Endodermal cell (in vitro differentiated cells): ENCODE measurements around the gene GUSB. TPM values are rescaled to one million over a fixed set of nuclear protein-coding genes. Genes with fewer than 3 reads are reported as not detected.
"Not testable (repeated sequence)": the region's sequence is repeated elsewhere in the genome, so short reads cannot be mapped to it uniquely, and the experiment has no call there.

Source experiments
- DNase-seq: peaks from one replicate; pipeline ENCODE4 v3.0.0-alpha.2; 2017
- H3K27ac ChIP-seq: 2 replicates; pipeline ENCODE4 v1.5.1; 2013; ENCODE audit warnings: mild to moderate bottlenecking, low read depth, low read length, moderate library complexity
- H3K27me3 ChIP-seq: 2 replicates; pipeline ENCODE4 v1.6.1; 2013; ENCODE audit warnings: mild to moderate bottlenecking, low read length, moderate library complexity; ENCODE audit not compliant: insufficient read depth, control insufficient read depth, poor library complexity, severe bottlenecking
- H3K36me3 ChIP-seq: 2 replicates; pipeline ENCODE4 v1.7.0; 2013; ENCODE audit warnings: mild to moderate bottlenecking, low read length, moderate library complexity; ENCODE audit not compliant: control insufficient read depth, insufficient read depth
- H3K4me1 ChIP-seq: one replicate; pipeline ENCODE4 v1.7.0; 2013; ENCODE audit warnings: low read length; ENCODE audit not compliant: control insufficient read depth, insufficient read depth
- H3K4me3 ChIP-seq: 2 replicates; pipeline ENCODE4 v1.5.1; 2013; ENCODE audit warnings: mild to moderate bottlenecking, low read length, moderate library complexity
- H3K9ac ChIP-seq: 2 replicates; pipeline ENCODE4 v1.6.1; 2013; ENCODE audit warnings: mild to moderate bottlenecking, low read length, moderate library complexity; ENCODE audit not compliant: poor library complexity, severe bottlenecking; ENCODE audit errors: extremely low read depth
- H3K9me3 ChIP-seq: 2 replicates; pipeline ENCODE4 v1.6.1; 2013; ENCODE audit warnings: mild to moderate bottlenecking, low read length, moderate library complexity; ENCODE audit not compliant: control insufficient read depth
- H3K27ac Mint-ChIP-seq: 2 replicates; pipeline ENCODE4 v1.8.0; 2020; ENCODE audit warnings: mixed read lengths
- H3K27me3 Mint-ChIP-seq: 2 replicates; pipeline ENCODE4 v1.8.0; 2021; ENCODE audit warnings: mild to moderate bottlenecking, mixed read lengths; ENCODE audit not compliant: insufficient read depth
- H3K36me3 Mint-ChIP-seq: 2 replicates; pipeline ENCODE4 v1.8.0; 2020; ENCODE audit warnings: low read depth, mixed read lengths
- H3K4me1 Mint-ChIP-seq: 2 replicates; pipeline ENCODE4 v1.8.0; 2020; ENCODE audit warnings: mixed read lengths
- H3K4me3 Mint-ChIP-seq: 2 replicates; pipeline ENCODE4 v1.8.0; 2020; ENCODE audit warnings: mild to moderate bottlenecking, moderate library complexity, mixed read lengths
- H3K9me3 Mint-ChIP-seq: 2 replicates; pipeline ENCODE4 v1.8.0; 2020; ENCODE audit warnings: mild to moderate bottlenecking, mixed read lengths
- CTCF ChIP-seq: fragments of 200-600 bp; sonication (generic); conservative IDR thresholded peaks from 2 replicates; pipeline ENCODE4 v1.5.0; 2021; ENCODE audit warnings: antibody characterized with exemption, mild to moderate bottlenecking
- WGBS, 2 experiments: methylation state at CpG; one replicate each; pipeline versions ENCODE4 v1.1.5 to v1.1.7; 2013; ENCODE audit warnings: missing lambda C conversion rate in 2 of 2, mixed read lengths in 1 of 2; ENCODE audit not compliant: insufficient coverage in 1 of 2, insufficient read length in 1 of 2; 5-methylcytosine and 5-hydroxymethylcytosine counted together
- total RNA-seq, 2 donors: library from RNA; stranded (reverse); fragmentation: NEBNext Ultra II Directional in 1 of 2; extraction: Animal tissue kit (Norgen Biotek cat#: 25700) in 1 of 2; gene quantifications; 2 replicates in 1 of 2; 3 replicates in 1 of 2; pipeline ENCODE4 v1.2.1, GENCODE V29; 2021

GUSB gene
- total RNA-seq, 2 donors from 2014 or later = 54.5 to 60.6 TPM

- Mint-ChIP-seq H3K36me3 (no peaks in the 10 kb centered on the region), H3K4me1 (peaks cover 2% of the 10 kb centered on the region), H3K27me3 (peaks cover 19% of the 10 kb centered on the region), H3K27ac (no peak overlapping the region), H3K9me3 (no peaks in the 10 kb centered on the region), H3K4me3 (no peak overlapping the region)
- H3K9ac ChIP-seq = no peak overlapping the region
- no peaks in the 10 kb centered on the region for H3K9me3 ChIP-seq
- no peaks in the 10 kb centered on the region for H3K27me3 ChIP-seq
- TF ChIP-seq CTCF = no peak
- WGBS, 2 experiments = 94 to 95% methylated on average over 4 to 8 of the region's 8 CpGs
- no peak overlapping the region for H3K27ac ChIP-seq
- H3K4me1 ChIP-seq = no peaks in the 10 kb centered on the region
- H3K36me3 ChIP-seq = no peaks in the 10 kb centered on the region
- no peak for DNase-seq
- no peak overlapping the region for H3K4me3 ChIP-seq
Observed at GRCh38 chr7:66015440-66016130, 33.6 kb upstream of the GUSB start.

- Histone ChIP-seq H3K9ac (no peak overlapping the region), H3K27me3 (no peaks in the 10 kb centered on the region), H3K36me3 (no peaks in the 10 kb centered on the region), H3K4me3 (no peak overlapping the region), H3K4me1 (no peaks in the 10 kb centered on the region), H3K27ac (no peak overlapping the region), H3K9me3 (no peaks in the 10 kb centered on the region)
- Mint-ChIP-seq H3K9me3 (no peaks in the 10 kb centered on the region), H3K27ac (no peak overlapping the region), H3K36me3 (no peaks in the 10 kb centered on the region), H3K4me1 (peaks cover 2% of the 10 kb centered on the region), H3K4me3 (no peak overlapping the region), H3K27me3 (peaks cover 19% of the 10 kb centered on the region)
- TF ChIP-seq CTCF = peak; percentile 68
- DNase-seq = peak; percentile 76
- 43 to 58% methylated on average over 3 to 4 of the region's 5 CpGs for WGBS, 2 experiments
Observed at GRCh38 chr7:66013938-66014337, 31.9 kb upstream of the GUSB start.

GRCh38 chr7:66007232-66007631 is 25.2 kb upstream of the GUSB start:
- Histone ChIP-seq H3K4me1 (no peaks in the 10 kb centered on the region), H3K9me3 (no peaks in the 10 kb centered on the region), H3K9ac (no peak overlapping the region), H3K27ac (no peak overlapping the region), H3K36me3 (no peaks in the 10 kb centered on the region), H3K4me3 (no peak overlapping the region), H3K27me3 (no peaks in the 10 kb centered on the region)
- no peaks in the 10 kb centered on the region for H3K36me3 Mint-ChIP-seq
- H3K4me1 Mint-ChIP-seq = peaks cover 8% of the 10 kb centered on the region
- WGBS, 2 experiments = 89 to 90% methylated on average over 1 to 6 of the region's 6 CpGs
- no peak overlapping the region for H3K27ac Mint-ChIP-seq
- no peak for DNase-seq
- peaks cover under 1% of the 10 kb centered on the region for H3K27me3 Mint-ChIP-seq
- no peak overlapping the region for H3K4me3 Mint-ChIP-seq
- no peaks in the 10 kb centered on the region for H3K9me3 Mint-ChIP-seq
- TF ChIP-seq CTCF = no peak

GRCh38 chr7:66005115-66005671 is 23.2 kb upstream of the GUSB start:
- H3K4me1 ChIP-seq, DNase-seq, H3K9me3 Mint-ChIP-seq, H3K36me3 Mint-ChIP-seq, H3K9me3 ChIP-seq, H3K4me3 Mint-ChIP-seq, H3K9ac ChIP-seq, H3K4me1 Mint-ChIP-seq, H3K27me3 Mint-ChIP-seq, H3K4me3 ChIP-seq, H3K36me3 ChIP-seq, H3K27ac ChIP-seq, H3K27me3 ChIP-seq: not testable (repeated sequence)
- H3K27ac Mint-ChIP-seq = peak overlapping the region; percentile 24
- 86 to 87% methylated on average over 4 to 8 of the region's 8 CpGs for WGBS, 2 experiments

- H3K9me3 Mint-ChIP-seq, H3K4me3 Mint-ChIP-seq, DNase-seq, H3K36me3 Mint-ChIP-seq, H3K4me1 Mint-ChIP-seq, H3K36me3 ChIP-seq, H3K4me3 ChIP-seq, H3K27me3 ChIP-seq, H3K27me3 Mint-ChIP-seq, H3K9ac ChIP-seq, H3K4me1 ChIP-seq, H3K27ac ChIP-seq, H3K9me3 ChIP-seq, H3K27ac Mint-ChIP-seq: not testable (repeated sequence)
- WGBS, 2 experiments = 100% methylated on average over 1 of the region's 5 CpGs; no CpG with 5 or more reads in 1 of the 2 experiments
Observed at GRCh38 chr7:66000823-66001417, 18.9 kb upstream of the GUSB start.
